GM12874 (cell line): Measurements from ENCODE around the gene SLC7A10.

ENCODE experiments used
- TF ChIP-seq, protein P1 (sequence below): IDR thresholded peaks from 2 replicates; pipeline ENCODE4 v1.5.1; 2011; ENCODE audit warnings: low read depth, mild to moderate bottlenecking, control low read depth, low read length, moderate library complexity; ENCODE audit not compliant: insufficient read depth

The SLC7A10 gene

GRCh38 chr19:33241091-33241529, 15.5 kb upstream of the SLC7A10 start:
- TF ChIP-seq, protein P1, sequence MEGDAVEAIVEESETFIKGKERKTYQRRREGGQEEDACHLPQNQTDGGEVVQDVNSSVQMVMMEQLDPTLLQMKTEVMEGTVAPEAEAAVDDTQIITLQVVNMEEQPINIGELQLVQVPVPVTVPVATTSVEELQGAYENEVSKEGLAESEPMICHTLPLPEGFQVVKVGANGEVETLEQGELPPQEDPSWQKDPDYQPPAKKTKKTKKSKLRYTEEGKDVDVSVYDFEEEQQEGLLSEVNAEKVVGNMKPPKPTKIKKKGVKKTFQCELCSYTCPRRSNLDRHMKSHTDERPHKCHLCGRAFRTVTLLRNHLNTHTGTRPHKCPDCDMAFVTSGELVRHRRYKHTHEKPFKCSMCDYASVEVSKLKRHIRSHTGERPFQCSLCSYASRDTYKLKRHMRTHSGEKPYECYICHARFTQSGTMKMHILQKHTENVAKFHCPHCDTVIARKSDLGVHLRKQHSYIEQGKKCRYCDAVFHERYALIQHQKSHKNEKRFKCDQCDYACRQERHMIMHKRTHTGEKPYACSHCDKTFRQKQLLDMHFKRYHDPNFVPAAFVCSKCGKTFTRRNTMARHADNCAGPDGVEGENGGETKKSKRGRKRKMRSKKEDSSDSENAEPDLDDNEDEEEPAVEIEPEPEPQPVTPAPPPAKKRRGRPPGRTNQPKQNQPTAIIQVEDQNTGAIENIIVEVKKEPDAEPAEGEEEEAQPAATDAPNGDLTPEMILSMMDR = no peak

DNA sequence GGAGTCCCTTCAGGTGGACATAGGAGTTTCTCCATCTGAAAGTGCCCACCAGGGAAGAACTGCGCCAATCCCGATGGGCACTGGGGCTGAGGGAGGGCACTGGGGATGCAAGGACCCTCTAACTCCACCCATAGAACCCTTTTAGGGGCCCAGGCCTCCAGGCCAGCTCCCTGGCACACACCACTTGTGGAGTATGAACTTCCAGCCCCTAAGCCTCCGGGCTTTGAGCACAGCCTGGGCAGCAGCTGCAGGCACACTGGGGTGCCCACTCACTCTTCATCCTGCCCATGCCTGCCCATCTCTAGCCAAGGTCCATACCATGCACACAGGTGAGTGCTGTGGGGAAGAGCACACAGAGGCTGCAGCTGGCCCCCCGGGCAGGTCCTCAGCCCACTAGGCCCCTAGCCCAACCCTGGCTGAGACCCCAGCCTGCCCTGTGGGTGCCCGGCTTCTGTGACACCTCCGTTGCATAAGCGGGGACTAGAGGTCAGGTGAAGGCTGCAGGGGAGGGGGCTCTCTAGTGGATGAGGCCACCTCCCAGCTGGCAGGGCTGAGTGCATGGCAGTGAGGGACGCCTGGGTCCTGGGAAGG, 14.6 kb upstream of the SLC7A10 start:
- TF ChIP-seq, protein P1 = no peak

GRCh38 chr19:33239223-33239975, 13.7 kb upstream of the SLC7A10 start:
- TF ChIP-seq, protein P1 = no peak

DNA sequence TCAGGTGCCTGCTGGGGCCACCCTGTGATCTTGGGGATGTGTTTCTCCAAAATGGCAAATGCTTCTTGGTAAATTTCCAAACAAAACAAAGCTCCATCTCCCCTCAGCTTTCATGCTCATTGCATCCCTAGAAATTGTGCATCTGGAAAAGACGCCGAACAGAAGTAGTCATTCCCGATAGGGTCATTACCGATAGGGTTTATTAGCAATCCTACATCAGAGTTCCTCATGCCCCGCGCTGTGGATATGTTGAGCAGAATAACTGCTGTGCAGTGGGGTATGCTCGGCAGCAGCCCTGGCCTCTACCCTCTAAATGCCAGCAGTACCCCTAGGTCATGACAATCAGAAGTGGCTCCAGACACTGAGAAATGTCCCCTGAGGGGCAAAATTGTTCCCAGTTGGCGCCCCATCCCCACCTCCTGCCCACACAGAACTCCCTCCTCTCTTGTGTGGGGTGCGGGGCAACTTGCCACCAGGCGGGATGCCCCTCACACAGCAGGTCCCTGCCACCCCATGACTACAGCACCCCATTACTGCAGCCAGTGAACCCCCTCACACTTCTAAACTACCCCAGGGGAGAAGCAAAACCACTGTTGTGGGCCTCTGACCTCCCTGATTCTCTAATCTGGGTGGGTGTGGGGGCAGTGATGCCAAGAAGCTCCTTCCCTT, 13.0 kb upstream of the SLC7A10 start:
- TF ChIP-seq, protein P1 = no peak

DNA sequence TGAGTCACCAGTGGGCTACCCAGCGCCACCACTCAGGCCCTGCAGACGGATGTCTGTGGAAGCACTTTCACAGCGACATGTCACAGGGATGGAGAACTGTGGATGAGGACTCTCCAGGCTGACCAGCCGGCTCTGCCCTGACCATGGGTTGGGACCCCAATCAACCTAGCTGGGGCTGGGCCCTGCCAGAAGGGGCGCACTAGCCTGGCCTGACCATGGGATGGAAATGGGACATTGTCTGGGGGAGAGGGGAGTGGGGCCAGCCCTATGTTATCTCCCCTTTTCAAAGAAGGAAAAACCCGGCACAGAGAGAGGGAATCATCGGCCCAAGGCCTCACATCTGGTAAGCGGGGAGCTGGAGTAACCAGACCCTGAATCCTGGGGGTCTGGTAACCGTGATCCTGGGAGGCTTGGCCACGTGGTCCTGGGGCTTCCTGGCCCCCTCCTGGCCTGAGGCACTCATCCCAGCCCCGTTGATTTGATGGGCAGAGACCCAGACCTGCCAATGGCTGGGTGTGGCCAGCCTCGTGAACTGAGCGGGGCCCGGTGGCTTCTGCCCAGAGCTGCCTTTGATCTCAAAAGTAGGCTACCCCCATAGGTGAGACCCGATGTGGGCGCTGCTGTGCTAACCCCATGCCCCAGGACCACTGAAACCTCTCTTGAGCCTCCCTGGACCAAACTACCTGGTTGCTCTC, 11.2 kb upstream of the SLC7A10 start:
- TF ChIP-seq, protein P1 = no peak

DNA sequence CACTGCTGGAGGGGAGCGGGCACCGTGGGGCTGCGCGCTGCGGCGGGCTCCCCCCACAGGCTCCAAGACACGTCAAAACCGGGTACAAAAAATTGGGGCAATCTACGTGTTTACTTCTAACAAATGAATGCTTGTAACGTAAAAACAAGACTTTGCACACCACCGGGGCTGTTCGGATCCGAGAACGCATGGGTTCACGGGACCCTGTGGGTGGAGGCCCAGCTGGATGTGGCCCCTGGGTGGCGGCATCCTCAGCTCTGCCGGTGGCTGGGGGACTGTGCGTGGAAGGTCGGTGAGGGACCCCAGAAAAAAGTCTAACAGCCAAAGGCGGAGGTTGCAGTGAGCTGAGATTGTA, 10.3 kb upstream of the SLC7A10 start:
- TF ChIP-seq, protein P1 = no peak
